GM12878 (cell line): Measurements from ENCODE around the gene ISG15. TPM values are rescaled to one million over a fixed set of nuclear protein-coding genes. Genes with fewer than 3 reads are reported as not detected.
A peak's percentile ranks its signal among the peaks of the same experiment; 100 is the strongest.

Experiments
- ATAC-seq: fragments of 200-7000 bp; cut with Tn5 transposase; 3 replicates; pipeline ENCODE4 v1.9.1; 2020; ENCODE audit warnings: mild to moderate bottlenecking, moderate library complexity
- BruUV-seq: library from RNA; stranded (reverse); fragments of 400-500 nt; replicated peaks from 2 replicates; lab custom pipeline; 2021; lab: Mats Ljungman, UMichigan
- CTCF ChIA-PET: fragments of 300-600 bp; sonication (Branson Sonifier 250); formaldehyde crosslinking; extraction: SDS; loops from one replicate; lab custom pipeline; 2021; ENCODE audit warnings: inconsistent platforms; lab: Yijun Ruan, JAX
- POLR2A ChIA-PET: fragments of 350-600 bp; formaldehyde crosslinking; extraction: SDS; loops from one replicate; lab custom pipeline; 2021; ENCODE audit warnings: inconsistent platforms; lab: Charles Lee
- RAD21 ChIA-PET: fragments of 300-600 bp; sonication (Branson Sonifier 250); formaldehyde crosslinking; loops from one replicate; lab custom pipeline; 2023; ENCODE audit warnings: antibody characterized with exemption; ENCODE audit not compliant: unreplicated experiment; lab: Charles Lee
- SMC1A ChIA-PET: fragments of 300-600 bp; sonication (Branson Sonifier 250); formaldehyde crosslinking; loops from one replicate; lab custom pipeline; 2023; ENCODE audit not compliant: unreplicated experiment, uncharacterized antibody; lab: Charles Lee
- DNase-seq: peaks from one replicate; pipeline ENCODE4 v3.0.0-alpha.2; 2011; ENCODE audit warnings: low read depth, low spot score
- FAIRE-seq: peaks from 3 replicates; lab custom pipeline; 2011; peaks lifted over from hg19 to GRCh38; lab: Jason Lieb, UNC
- H2AFZ ChIP-seq: 2 replicates; pipeline ENCODE4 v1.6.0; 2011; ENCODE audit warnings: low read depth, low read length, control low read depth; ENCODE audit not compliant: control insufficient read depth
- H3K27ac ChIP-seq: 2 replicates; pipeline ENCODE4 v1.5.1; 2011; ENCODE audit warnings: control low read depth; ENCODE audit not compliant: control insufficient read depth, insufficient read depth
- H3K27me3 ChIP-seq, 2 experiments: replicated peaks in 1 of 2; 2 replicates each; pipeline versions ENCODE4 v1.6.0 to v1.6.1; 2011; ENCODE audit warnings: low read length in 1 of 2; ENCODE audit not compliant: control insufficient read depth in 2 of 2, insufficient read depth in 2 of 2
- H3K36me3 ChIP-seq, 2 experiments: 2 replicates each; pipeline ENCODE4 v1.5.1; 2011; ENCODE audit warnings: low read length in 1 of 2; ENCODE audit not compliant: control insufficient read depth in 2 of 2, insufficient read depth in 2 of 2
- H3K4me1 ChIP-seq: 2 replicates; pipeline ENCODE4 v1.6.1; 2011; ENCODE audit warnings: mild to moderate bottlenecking, low read length, moderate library complexity, mixed read lengths; ENCODE audit not compliant: control insufficient read depth, insufficient read depth
- H3K4me2 ChIP-seq: 2 replicates; pipeline ENCODE4 v1.6.0; 2011; ENCODE audit warnings: control low read depth; ENCODE audit not compliant: control insufficient read depth, insufficient read depth
- H3K4me3 ChIP-seq: fragments of 200-600 bp; sonication (generic); 2 replicates; pipeline ENCODE4 v1.5.1; 2016
- H3K79me2 ChIP-seq: 2 replicates; pipeline ENCODE4 v1.6.0; 2011; ENCODE audit warnings: low read length; ENCODE audit not compliant: control insufficient read depth, insufficient read depth
- H3K9ac ChIP-seq: 2 replicates; pipeline ENCODE4 v1.8.0; 2011; ENCODE audit warnings: low read length, control low read depth, mixed read lengths; ENCODE audit not compliant: control insufficient read depth, insufficient read depth
- H3K9me3 ChIP-seq: replicated peaks from 3 replicates; pipeline ENCODE4 v1.5.1; 2011; ENCODE audit warnings: mild to moderate bottlenecking, low read length; ENCODE audit not compliant: control insufficient read depth, insufficient read depth
- H4K20me1 ChIP-seq: 2 replicates; pipeline ENCODE4 v1.6.0; 2011; ENCODE audit not compliant: control insufficient read depth, insufficient read depth
- FOXM1 ChIP-seq: IDR thresholded peaks from 2 replicates; pipeline ENCODE4 v1.6.1; 2012; ENCODE audit warnings: low read depth, mild to moderate bottlenecking, inconsistent platforms, low read length, moderate library complexity
- GATAD2B ChIP-seq: fragments of 450-650 bp; conservative IDR thresholded peaks from 2 replicates; pipeline ENCODE4 v1.6.1; 2017; ENCODE audit warnings: low read depth, mild to moderate bottlenecking, moderate library complexity
- POLR2AphosphoS5 ChIP-seq: IDR thresholded peaks from 2 replicates; pipeline ENCODE4 v1.6.1; 2011; ENCODE audit warnings: mild to moderate bottlenecking, low read length, inconsistent platforms
- RAD21 ChIP-seq: IDR thresholded peaks from 2 replicates; pipeline ENCODE4 v1.6.1; 2011; ENCODE audit warnings: mild to moderate bottlenecking, low read depth, low read length, moderate library complexity; ENCODE audit not compliant: insufficient read depth
- RUNX3 ChIP-seq: IDR thresholded peaks from 2 replicates; pipeline ENCODE4 v1.6.1; 2012; ENCODE audit warnings: low read length, inconsistent platforms
- STAT1 ChIP-seq: fragments of 450-650 bp; conservative IDR thresholded peaks from 2 replicates; pipeline ENCODE4 v1.6.1; 2014; ENCODE audit warnings: antibody characterized with exemption, mild to moderate bottlenecking
- TBL1XR1 ChIP-seq: IDR thresholded peaks from 2 replicates; pipeline ENCODE4 v1.6.1; 2012; ENCODE audit warnings: low read depth, low read length, improper control_type of control experiment
- TCF12 ChIP-seq: IDR thresholded peaks from 2 replicates; pipeline ENCODE4 v1.6.1; 2011; ENCODE audit warnings: low read depth, mild to moderate bottlenecking, low read length
- TCF3 ChIP-seq: IDR thresholded peaks from 2 replicates; pipeline ENCODE4 v1.6.1; 2012; ENCODE audit warnings: low read depth, mild to moderate bottlenecking, low read length, borderline replicate concordance; ENCODE audit not compliant: insufficient read depth
- WGBS: methylation state at CpG from one replicate; pipeline ENCODE4 v1.1.6; 2016; ENCODE audit warnings: low lambda C conversion rate; ENCODE audit not compliant: insufficient replicate concordance, insufficient coverage; ENCODE audit errors: missing lambda C conversion rate; 5-methylcytosine and 5-hydroxymethylcytosine counted together
- in situ Hi-C: fragments of 300-500 bp; cut with MboI; formaldehyde crosslinking; loops from 9 replicates; pipeline ENCODE4 v1.14.3; 2018; ENCODE audit warnings: mixed read lengths
- intact Hi-C: fragments of 100-400 bp; cut with micrococcal nuclease; formaldehyde crosslinking; loops from one replicate; pipeline ENCODE4 v1.14.2; 2022; ENCODE audit not compliant: unreplicated experiment
- polyA plus RNA-seq, 11 experiments: library from polyadenylated mRNA; depleted of rRNA in 4 of 11; unstranded in 6 of 11; stranded (reverse) in 5 of 11; fragments of >200 nt; fragmentation: Nextera tagmentation in 4 of 11; fragmentation: Illumina TruSeq in 1 of 11; extraction: Ambion mirVana in 4 of 11; extraction: Trizol in 1 of 11; gene quantifications; 1 replicate in 1 of 11; 2 replicates in 10 of 11; pipeline versions ENCODE4 v1.2.1 to v1.2.3, GENCODE V29; 2011 to 2016; ENCODE audit warnings: inconsistent platforms in 2 of 11, missing spikeins in 2 of 11, low read depth in 1 of 11
- total RNA-seq, 4 experiments: library from RNA; depleted of rRNA in 3 of 4; stranded (reverse); fragments of >200 nt in 3 of 4; fragmentation: Illumina TruSeq in 1 of 4; extraction: Trizol in 1 of 4; gene quantifications; 2 replicates each; pipeline versions ENCODE4 v1.2.1 to v1.2.3, GENCODE V29; 2013 to 2021
- TF ChIP-seq, protein P1 (sequence below): fragments of 450-650 bp; IDR thresholded peaks from 2 replicates; pipeline ENCODE4 v1.6.1; 2017; ENCODE audit warnings: mild to moderate bottlenecking
- TF ChIP-seq, protein P2 (sequence below), 3 experiments: IDR thresholded peaks in 2 of 3; conservative IDR thresholded peaks in 1 of 3; 2 replicates each; pipeline ENCODE4 v1.5.1; 2011; ENCODE audit warnings: low read depth in 3 of 3, low read length in 3 of 3, mild to moderate bottlenecking in 3 of 3, control low read depth in 2 of 3, moderate library complexity in 2 of 3, inconsistent platforms in 1 of 3, mixed read lengths in 1 of 3; ENCODE audit not compliant: control insufficient read depth in 2 of 3, insufficient read depth in 1 of 3; ENCODE audit errors: extremely low read depth in 1 of 3
- TF ChIP-seq, protein P3 (sequence below): fragments of 450-650 bp; IDR thresholded peaks from 2 replicates; pipeline ENCODE4 v1.6.1; 2016; ENCODE audit warnings: mild to moderate bottlenecking
- TF ChIP-seq, protein P4 (sequence below): IDR thresholded peaks from 2 replicates; pipeline ENCODE4 v1.6.1; 2011; ENCODE audit warnings: low read depth, mild to moderate bottlenecking, low read length, moderate library complexity, borderline replicate concordance; ENCODE audit errors: extremely low read depth

Gene ISG15
- total and polyA plus RNA-seq, 10 of the 15 experiments (the other 5 are each of a cell fraction or from before 2014, with no cell fraction given): 7.8 to 384 (median 274) TPM

DNA sequence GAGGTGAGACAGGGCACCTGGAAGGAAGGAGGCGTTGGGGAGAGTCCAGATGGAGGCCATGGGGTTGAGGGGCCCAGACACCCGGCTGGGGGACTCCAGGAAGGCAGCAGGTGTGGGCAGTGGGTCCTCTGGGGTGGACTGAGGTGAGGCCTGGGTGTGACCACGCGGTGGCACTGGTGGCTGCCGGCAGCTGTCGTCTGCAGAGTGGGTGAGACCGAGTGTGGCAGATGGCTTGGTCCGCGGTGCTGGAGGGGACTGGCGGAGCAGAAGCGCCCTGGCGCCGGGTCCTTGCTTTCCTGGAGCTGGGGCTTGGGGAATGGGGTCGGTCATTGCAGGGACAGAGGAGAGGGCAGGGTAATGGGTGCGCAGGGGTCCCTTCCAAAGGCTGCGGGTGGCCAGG is 19.1 kb downstream of the ISG15 start:
- WGBS: 40% methylated on average over 16 of the region's 16 CpGs
- no TSS peak for BruUV-seq
- Histone ChIP-seq H3K9ac (no peak overlapping the region), H3K9me3 (no peaks in the 10 kb centered on the region), H2AFZ (no peak overlapping the region), H3K27ac (no peak overlapping the region), H3K4me2 (peak overlapping the region; percentile 68), H3K4me1 (peaks cover 21% of the 10 kb centered on the region), H3K4me3 (0 out of 2 replicates have a peak overlapping the region, but pooled peaks have one; percentile 30), H3K27me3 (no peaks in the 10 kb centered on the region), H4K20me1 (no peaks in the 10 kb centered on the region), H3K36me3 (no peaks in the 10 kb centered on the region; a peak in 2 of 4 replicates), H3K79me2 (no peaks in the 10 kb centered on the region)
- TF ChIP-seq RAD21 (peak; percentile 32; the same call in 1 of the 2 replicates), FOXM1 (no peak), TCF12 (peak; percentile 18; the same call in 1 of the 2 replicates), POLR2AphosphoS5 (no peak), TBL1XR1 (no peak), RUNX3 (no peak), STAT1 (no peak), TCF3 (0 out of 2 replicates have a peak, but pooled peaks have one; percentile 12), GATAD2B (peak; percentile 13; the same call in 1 of the 2 replicates)
- TF ChIP-seq, protein P1, sequence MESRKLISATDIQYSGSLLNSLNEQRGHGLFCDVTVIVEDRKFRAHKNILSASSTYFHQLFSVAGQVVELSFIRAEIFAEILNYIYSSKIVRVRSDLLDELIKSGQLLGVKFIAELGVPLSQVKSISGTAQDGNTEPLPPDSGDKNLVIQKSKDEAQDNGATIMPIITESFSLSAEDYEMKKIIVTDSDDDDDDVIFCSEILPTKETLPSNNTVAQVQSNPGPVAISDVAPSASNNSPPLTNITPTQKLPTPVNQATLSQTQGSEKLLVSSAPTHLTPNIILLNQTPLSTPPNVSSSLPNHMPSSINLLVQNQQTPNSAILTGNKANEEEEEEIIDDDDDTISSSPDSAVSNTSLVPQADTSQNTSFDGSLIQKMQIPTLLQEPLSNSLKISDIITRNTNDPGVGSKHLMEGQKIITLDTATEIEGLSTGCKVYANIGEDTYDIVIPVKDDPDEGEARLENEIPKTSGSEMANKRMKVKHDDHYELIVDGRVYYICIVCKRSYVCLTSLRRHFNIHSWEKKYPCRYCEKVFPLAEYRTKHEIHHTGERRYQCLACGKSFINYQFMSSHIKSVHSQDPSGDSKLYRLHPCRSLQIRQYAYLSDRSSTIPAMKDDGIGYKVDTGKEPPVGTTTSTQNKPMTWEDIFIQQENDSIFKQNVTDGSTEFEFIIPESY: peak; percentile 49; the same call in 1 of the 2 replicates
- TF ChIP-seq, protein P2, sequence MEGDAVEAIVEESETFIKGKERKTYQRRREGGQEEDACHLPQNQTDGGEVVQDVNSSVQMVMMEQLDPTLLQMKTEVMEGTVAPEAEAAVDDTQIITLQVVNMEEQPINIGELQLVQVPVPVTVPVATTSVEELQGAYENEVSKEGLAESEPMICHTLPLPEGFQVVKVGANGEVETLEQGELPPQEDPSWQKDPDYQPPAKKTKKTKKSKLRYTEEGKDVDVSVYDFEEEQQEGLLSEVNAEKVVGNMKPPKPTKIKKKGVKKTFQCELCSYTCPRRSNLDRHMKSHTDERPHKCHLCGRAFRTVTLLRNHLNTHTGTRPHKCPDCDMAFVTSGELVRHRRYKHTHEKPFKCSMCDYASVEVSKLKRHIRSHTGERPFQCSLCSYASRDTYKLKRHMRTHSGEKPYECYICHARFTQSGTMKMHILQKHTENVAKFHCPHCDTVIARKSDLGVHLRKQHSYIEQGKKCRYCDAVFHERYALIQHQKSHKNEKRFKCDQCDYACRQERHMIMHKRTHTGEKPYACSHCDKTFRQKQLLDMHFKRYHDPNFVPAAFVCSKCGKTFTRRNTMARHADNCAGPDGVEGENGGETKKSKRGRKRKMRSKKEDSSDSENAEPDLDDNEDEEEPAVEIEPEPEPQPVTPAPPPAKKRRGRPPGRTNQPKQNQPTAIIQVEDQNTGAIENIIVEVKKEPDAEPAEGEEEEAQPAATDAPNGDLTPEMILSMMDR (IDR thresholded peaks at IDR 0.05 in 2 of 3, conservative IDR thresholded peaks at IDR 0.05 in 1 of 3; ENCODE audit: control insufficient read depth in 2 of 3, extremely low read depth in 1 of 3, insufficient read depth in 1 of 3, low read depth in 3 of 3, low read length in 3 of 3): peak in 1 of 3 experiments; percentile 16; a peak in 1 of 6 replicates
- TF ChIP-seq, protein P3, sequence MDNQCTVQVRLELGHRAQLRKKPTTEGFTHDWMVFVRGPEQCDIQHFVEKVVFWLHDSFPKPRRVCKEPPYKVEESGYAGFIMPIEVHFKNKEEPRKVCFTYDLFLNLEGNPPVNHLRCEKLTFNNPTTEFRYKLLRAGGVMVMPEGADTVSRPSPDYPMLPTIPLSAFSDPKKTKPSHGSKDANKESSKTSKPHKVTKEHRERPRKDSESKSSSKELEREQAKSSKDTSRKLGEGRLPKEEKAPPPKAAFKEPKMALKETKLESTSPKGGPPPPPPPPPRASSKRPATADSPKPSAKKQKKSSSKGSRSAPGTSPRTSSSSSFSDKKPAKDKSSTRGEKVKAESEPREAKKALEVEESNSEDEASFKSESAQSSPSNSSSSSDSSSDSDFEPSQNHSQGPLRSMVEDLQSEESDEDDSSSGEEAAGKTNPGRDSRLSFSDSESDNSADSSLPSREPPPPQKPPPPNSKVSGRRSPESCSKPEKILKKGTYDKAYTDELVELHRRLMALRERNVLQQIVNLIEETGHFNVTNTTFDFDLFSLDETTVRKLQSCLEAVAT: 0 out of 2 replicates have a peak, but pooled peaks have one; percentile 21
- TF ChIP-seq, protein P4, sequence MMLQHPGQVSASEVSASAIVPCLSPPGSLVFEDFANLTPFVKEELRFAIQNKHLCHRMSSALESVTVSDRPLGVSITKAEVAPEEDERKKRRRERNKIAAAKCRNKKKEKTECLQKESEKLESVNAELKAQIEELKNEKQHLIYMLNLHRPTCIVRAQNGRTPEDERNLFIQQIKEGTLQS: no peak
- DNase-seq (no peak), FAIRE-seq (no peak), ATAC-seq (peak; percentile 43)
- RAD21 ChIA-PET: interaction anchor here (0.5 to 3.8 kb wide), 16 partner anchors 8 to 259 kb away, joined by 3 to 58 read pairs (median 6); partner anchors contain the start of genes ISG15 and UBE2J2
- POLR2A ChIA-PET: interaction anchor here (0.6 to 2.9 kb wide), 8 partner anchors 11 to 41 kb away, joined by 3 to 15 read pairs (median 6); partner anchors contain the start of gene ISG15
- CTCF ChIA-PET: interaction anchor here (0.7 to 4.0 kb wide), 16 partner anchors 8 to 340 kb away, joined by 3 to 83 read pairs (median 5); partner anchors contain the start of genes AGRN, ISG15 and PERM1
- intact Hi-C loops (loop anchor here (2.0 kb wide), 1 partner anchor 258 kb away; no protein-coding TSS in a partner anchor), in situ Hi-C loops (no loop called here)
- SMC1A ChIA-PET: interaction anchor here (1.2 to 3.6 kb wide), 12 partner anchors 8 to 339 kb away, joined by 3 to 24 read pairs (median 4); partner anchors contain the start of gene PERM1
